HCT116 (cell line): Measurements from ENCODE around the gene CDK11B. TPM values are rescaled to one million over a fixed set of nuclear protein-coding genes. Genes with fewer than 3 reads are reported as not detected.
"Not testable (repeated sequence)": the region's sequence is repeated elsewhere in the genome, so short reads cannot be mapped to it uniquely, and the experiment has no call there.

Source experiments
- ATAC-seq: fragments of 200-7000 bp; cut with Tn5 transposase; 2 replicates; pipeline ENCODE4 v1.9.1; 2020; ENCODE audit warnings: mild to moderate bottlenecking, moderate library complexity
- BruUV-seq: library from RNA; stranded (reverse); fragments of 400-500 nt; replicated peaks from 2 replicates; lab custom pipeline; 2021; lab: Mats Ljungman, UMichigan
- CTCF ChIA-PET: fragments of 300-600 bp; sonication (Branson Sonifier 250); formaldehyde crosslinking; loops from one replicate; lab custom pipeline; 2021; ENCODE audit warnings: antibody characterized with exemption; lab: Charles Lee
- POLR2A ChIA-PET: fragments of 300-600, 350-600 bp; sonication (Branson Sonifier 250); formaldehyde crosslinking; loops from one replicate; lab custom pipeline; 2021; ENCODE audit warnings: antibody characterized with exemption; lab: Charles Lee
- RAD21 ChIA-PET, 2 experiments: fragments of 300-600 bp; sonication (Branson Sonifier 250); formaldehyde crosslinking; loops; one replicate each; lab custom pipeline; 2023; ENCODE audit warnings: low total read pairs in 2 of 2; ENCODE audit not compliant: uncharacterized antibody in 2 of 2, unreplicated experiment in 2 of 2, low non-redundant PET in 1 of 2; lab: Charles Lee
- DNase-seq: peaks from one replicate; pipeline ENCODE4 v3.0.0-alpha.2; 2010; ENCODE audit warnings: low read depth, low spot score
- H2AFZ ChIP-seq: fragments of 200-600 bp; shearing (Covaris generic), sonication (generic); 2 replicates; pipeline ENCODE4 v1.6.1; 2017; ENCODE audit warnings: low read depth, mixed run types, mixed read lengths, antibody characterized with exemption, low read length; ENCODE audit not compliant: poor library complexity, severe bottlenecking
- H3K27ac ChIP-seq: 2 replicates; pipeline ENCODE4 v1.5.1; 2012; ENCODE audit warnings: low read depth, low read length
- H3K27me3 ChIP-seq: fragments of 200-600 bp; sonication (generic); 2 replicates; pipeline ENCODE4 v1.6.1; 2016; ENCODE audit warnings: mixed run types, low read length, mixed read lengths; ENCODE audit not compliant: insufficient read depth
- H3K36me3 ChIP-seq, 2 experiments: fragments of 200-500 bp in 1 of 2; fragments of 200-600 bp in 1 of 2; sonication (Bioruptor generic) in 1 of 2; sonication (generic) in 1 of 2; 2 replicates each; pipeline versions ENCODE4 v1.5.1 to v1.6.1; 2014 to 2016; ENCODE audit warnings: low read length in 2 of 2, inconsistent platforms in 1 of 2, mixed read lengths in 1 of 2, mixed run types in 1 of 2; ENCODE audit not compliant: insufficient read depth in 2 of 2, control insufficient read depth in 1 of 2
- H3K4me1 ChIP-seq, 2 experiments: fragments of 200-600 bp in 1 of 2; sonication (generic) in 1 of 2; 2 replicates each; pipeline versions ENCODE4 v1.5.1 to v1.6.1; 2012 to 2017; ENCODE audit warnings: low read length in 2 of 2, inconsistent platforms in 1 of 2, mild to moderate bottlenecking in 1 of 2, mixed read lengths in 1 of 2, mixed run types in 1 of 2, moderate library complexity in 1 of 2; ENCODE audit not compliant: insufficient read depth in 2 of 2, control insufficient read depth in 1 of 2
- H3K4me2 ChIP-seq: fragments of 200-600 bp; sonication (generic); 2 replicates; pipeline ENCODE4 v1.6.1; 2017; ENCODE audit warnings: mixed run types, low read length, mixed read lengths
- H3K4me3 ChIP-seq, 2 experiments: fragments of 200-600 bp in 1 of 2; sonication (generic) in 1 of 2; replicated peaks in 1 of 2; 2 replicates each; pipeline ENCODE4 v1.5.1; 2011 to 2016; ENCODE audit warnings: low read length in 2 of 2, control low read depth in 1 of 2, low read depth in 1 of 2, mild to moderate bottlenecking in 1 of 2, mixed read lengths in 1 of 2, mixed run types in 1 of 2
- H3K79me2 ChIP-seq: fragments of 200-600 bp; sonication (generic); 2 replicates; pipeline ENCODE4 v1.6.1; 2017; ENCODE audit warnings: mild to moderate bottlenecking, mixed run types, low read length, moderate library complexity, mixed read lengths; ENCODE audit not compliant: insufficient read depth
- H3K9ac ChIP-seq: fragments of 200-600 bp; sonication (generic); 2 replicates; pipeline ENCODE4 v1.6.1; 2016; ENCODE audit warnings: low read length, mixed read lengths
- H3K9me2 ChIP-seq: fragments of 200-600 bp; sonication (generic), shearing (Covaris generic); 2 replicates; pipeline ENCODE4 v1.6.1; 2017; ENCODE audit warnings: mixed run types, mild to moderate bottlenecking, moderate library complexity; ENCODE audit not compliant: insufficient read depth
- H3K9me3 ChIP-seq, 2 experiments: fragments of 200-500 bp in 1 of 2; fragments of 200-600 bp in 1 of 2; sonication (Bioruptor generic) in 1 of 2; sonication (generic) in 1 of 2; 2 replicates each; pipeline ENCODE4 v1.6.1; 2014 to 2017; ENCODE audit warnings: low read length in 2 of 2, mixed read lengths in 2 of 2, inconsistent platforms in 1 of 2, low read depth in 1 of 2, mild to moderate bottlenecking in 1 of 2, mixed run types in 1 of 2, moderate library complexity in 1 of 2; ENCODE audit not compliant: control insufficient read depth in 1 of 2, insufficient read depth in 1 of 2
- H4K20me1 ChIP-seq: fragments of 200-600 bp; sonication (generic), shearing (Covaris generic); 2 replicates; pipeline ENCODE4 v1.6.1; 2017; ENCODE audit warnings: mixed run types, mild to moderate bottlenecking, moderate library complexity; ENCODE audit not compliant: insufficient read depth
- intact Hi-C: fragments of 100-400 bp; cut with micrococcal nuclease; formaldehyde crosslinking; loops from 2 replicates; pipeline ENCODE4 v1.10.0; 2022
- total RNA-seq: library from RNA; stranded (reverse); gene quantifications from one replicate; pipeline ENCODE4 v1.2.1, GENCODE V29; 2021; ENCODE audit not compliant: unreplicated experiment

CDK11B gene
- total RNA-seq, 1 experiment from 2014 or later = 31.5 TPM

- H3K36me3 ChIP-seq, H3K4me1 ChIP-seq, CTCF ChIA-PET, intact Hi-C loops, H4K20me1 ChIP-seq, ATAC-seq, H3K4me2 ChIP-seq, H3K4me3 ChIP-seq, H3K79me2 ChIP-seq, H3K9me2 ChIP-seq, DNase-seq, H2AFZ ChIP-seq, H3K27ac ChIP-seq, H3K27me3 ChIP-seq, H3K9ac ChIP-seq, H3K9me3 ChIP-seq, RAD21 ChIA-PET, POLR2A ChIA-PET, BruUV-seq: not testable (repeated sequence)
These were observed 18.7 kb downstream of the CDK11B start for GRCh38 chr1:1640081-1640480.

- H2AFZ ChIP-seq, POLR2A ChIA-PET, intact Hi-C loops, H3K4me2 ChIP-seq, CTCF ChIA-PET, H3K9me2 ChIP-seq, H3K9ac ChIP-seq, H3K27me3 ChIP-seq, BruUV-seq, RAD21 ChIA-PET, ATAC-seq, H3K4me1 ChIP-seq, H4K20me1 ChIP-seq, H3K36me3 ChIP-seq, H3K79me2 ChIP-seq, H3K9me3 ChIP-seq, DNase-seq, H3K4me3 ChIP-seq, H3K27ac ChIP-seq: not testable (repeated sequence)
These were observed 19.4 kb downstream of the CDK11B start for GRCh38 chr1:1639368-1639767.

- intact Hi-C loops, H3K36me3 ChIP-seq, POLR2A ChIA-PET, CTCF ChIA-PET, H3K9me3 ChIP-seq, H3K4me1 ChIP-seq, DNase-seq, RAD21 ChIA-PET, H3K9ac ChIP-seq, H2AFZ ChIP-seq, H3K9me2 ChIP-seq, H3K79me2 ChIP-seq, H4K20me1 ChIP-seq, ATAC-seq, H3K27ac ChIP-seq, BruUV-seq, H3K27me3 ChIP-seq, H3K4me2 ChIP-seq, H3K4me3 ChIP-seq: not testable (repeated sequence)
These were observed 20.3 kb downstream of the CDK11B start for GRCh38 chr1:1638528-1638927.

GRCh38 chr1:1637479-1637875 lies 21.3 kb downstream of the CDK11B start:
- H3K27me3 ChIP-seq, H4K20me1 ChIP-seq, DNase-seq, H3K79me2 ChIP-seq, H3K4me3 ChIP-seq, H3K9me2 ChIP-seq, RAD21 ChIA-PET, H3K9me3 ChIP-seq, H2AFZ ChIP-seq, POLR2A ChIA-PET, H3K9ac ChIP-seq, H3K27ac ChIP-seq, H3K4me1 ChIP-seq, H3K4me2 ChIP-seq, H3K36me3 ChIP-seq, intact Hi-C loops, ATAC-seq, CTCF ChIA-PET, BruUV-seq: not testable (repeated sequence)
